T-helper 1 cell treated with Interleukin-12 subunit alpha and Interleukin-12 subunit beta and Interleukin-4 antibody, amounts not matched to agents 30 ng/mL and 1 ng/mL, for 36 hours (primary cell): Measurements from ENCODE around the gene LGALS9C. TPM values are rescaled to one million over a fixed set of nuclear protein-coding genes. Genes with fewer than 3 reads are reported as not detected.
"Not testable (repeated sequence)": the region's sequence is repeated elsewhere in the genome, so short reads cannot be mapped to it uniquely, and the experiment has no call there.

Source experiments
- intact Hi-C: fragments of 100-400 bp; cut with micrococcal nuclease; formaldehyde crosslinking; loops from one replicate; pipeline ENCODE4 v1.15.1; 2024
- total RNA-seq: library from RNA; stranded (reverse); gene quantifications from 2 replicates; pipeline ENCODE4 v1.2.3, GENCODE V29; 2022

LGALS9C gene
- total RNA-seq, 1 donor from 2014 or later = 0.64 TPM

DNA sequence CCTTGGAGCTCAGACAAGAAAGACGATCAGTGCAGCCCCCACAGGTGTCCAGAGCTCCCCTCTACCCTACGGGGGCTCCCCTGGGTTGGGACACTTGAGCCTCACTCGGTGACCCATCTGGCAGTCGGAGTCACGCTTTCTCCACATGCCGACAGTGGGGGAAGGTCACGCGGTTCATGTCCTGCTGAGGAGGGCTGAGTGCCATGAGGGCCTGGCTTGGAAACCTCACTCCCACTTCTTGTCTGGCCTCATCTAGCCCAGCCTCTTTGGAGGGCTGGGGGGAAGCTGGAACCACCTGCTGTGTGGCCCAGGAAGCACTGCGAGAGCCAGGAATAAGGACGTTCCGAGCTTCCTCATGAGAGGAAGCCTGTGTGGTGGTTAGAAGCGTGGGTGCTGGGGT lies 1.8 kb downstream of the LGALS9C start:
- intact Hi-C loops = not testable (repeated sequence)

DNA sequence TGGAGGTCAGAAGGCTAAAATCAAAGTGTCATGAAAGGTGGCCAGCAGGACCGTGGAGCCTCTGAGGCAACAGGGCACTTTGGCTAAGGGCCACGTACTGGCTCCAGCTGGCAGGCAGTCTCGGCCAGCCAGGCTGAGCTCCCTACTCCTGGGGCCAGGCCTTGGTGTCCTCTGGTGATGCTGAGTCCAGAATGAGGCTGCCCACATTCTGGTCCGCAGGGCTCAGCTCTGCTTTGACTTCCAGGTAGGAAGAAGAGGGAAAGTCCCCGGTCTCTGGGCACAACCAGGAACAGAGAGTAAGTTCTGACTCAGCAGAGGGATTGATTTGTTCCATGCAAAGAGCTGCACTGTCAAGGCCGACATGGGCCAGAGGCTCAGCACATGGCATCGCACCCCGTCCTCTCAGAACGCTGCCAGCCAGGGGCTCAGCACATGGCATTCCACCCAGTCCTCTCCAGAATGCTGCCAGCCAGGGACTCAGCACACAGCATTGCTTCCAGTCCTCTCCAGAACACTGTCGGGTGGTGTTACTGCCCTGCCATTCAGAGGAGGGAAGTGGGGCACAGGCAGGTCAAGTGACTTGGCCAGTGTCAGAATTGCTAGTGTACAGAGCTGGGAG lies 2.5 kb downstream of the LGALS9C start:
- intact Hi-C loops = not testable (repeated sequence)

DNA sequence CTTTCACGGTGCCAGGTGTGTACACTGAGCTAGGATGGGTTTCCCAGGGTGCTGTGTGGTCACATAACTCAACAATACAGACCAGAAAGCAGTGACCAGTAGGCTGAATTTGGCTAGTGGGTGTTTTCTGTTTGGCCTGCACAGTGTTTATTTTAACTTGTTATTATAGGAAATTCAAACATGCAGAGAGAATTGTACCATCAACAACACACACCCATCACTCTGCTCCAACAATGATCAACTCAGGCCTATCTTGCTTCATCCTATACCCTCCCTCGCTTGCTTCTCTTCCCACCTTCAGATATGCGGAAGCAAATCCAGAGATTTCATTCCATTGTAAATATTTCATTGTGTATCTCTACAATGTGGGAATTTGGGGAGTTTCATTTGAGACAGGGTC lies 5.2 kb downstream of the LGALS9C start:
- intact Hi-C loops = not testable (repeated sequence)

DNA sequence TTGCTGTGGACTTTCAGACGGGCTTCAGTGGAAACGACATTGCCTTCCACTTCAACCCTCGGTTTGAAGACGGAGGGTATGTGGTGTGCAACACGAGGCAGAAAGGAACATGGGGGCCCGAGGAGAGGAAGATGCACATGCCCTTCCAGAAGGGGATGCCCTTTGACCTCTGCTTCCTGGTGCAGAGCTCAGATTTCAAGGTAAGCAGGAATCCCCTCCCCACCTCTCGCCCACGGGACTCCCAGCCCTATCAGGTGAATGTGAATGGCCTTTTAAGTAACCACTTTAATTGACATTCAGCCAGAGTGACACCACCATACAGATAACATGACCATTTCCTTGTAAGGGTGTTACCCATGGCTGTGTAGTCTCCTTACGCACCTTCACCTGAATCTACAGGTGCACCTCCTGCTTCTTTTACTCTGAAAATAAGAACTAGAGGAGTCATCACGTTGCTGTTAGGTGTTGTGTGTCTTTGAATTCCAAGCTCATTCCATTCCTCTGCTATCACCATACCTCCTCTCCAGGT lies 9.4 kb downstream of the LGALS9C start:
- intact Hi-C loops = not testable (repeated sequence)

DNA sequence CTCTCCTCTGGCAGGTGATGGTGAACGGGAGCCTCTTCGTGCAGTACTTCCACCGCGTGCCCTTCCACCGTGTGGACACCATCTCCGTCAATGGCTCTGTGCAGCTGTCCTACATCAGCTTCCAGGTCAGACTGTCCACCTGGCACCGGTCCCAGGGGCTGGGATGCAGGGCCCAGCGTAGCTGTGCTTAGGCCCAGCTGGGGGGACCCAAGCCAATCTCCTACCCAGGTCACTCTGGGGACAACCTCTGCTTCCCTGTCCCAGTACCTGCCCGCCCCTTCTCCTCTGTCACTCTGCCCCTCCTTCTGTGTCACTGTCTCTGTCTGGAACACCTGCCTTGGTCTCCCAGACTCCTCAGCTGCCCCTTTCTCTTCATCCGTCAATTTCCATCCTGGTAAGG lies 11.0 kb downstream of the LGALS9C start:
- intact Hi-C loops = not testable (repeated sequence)

DNA sequence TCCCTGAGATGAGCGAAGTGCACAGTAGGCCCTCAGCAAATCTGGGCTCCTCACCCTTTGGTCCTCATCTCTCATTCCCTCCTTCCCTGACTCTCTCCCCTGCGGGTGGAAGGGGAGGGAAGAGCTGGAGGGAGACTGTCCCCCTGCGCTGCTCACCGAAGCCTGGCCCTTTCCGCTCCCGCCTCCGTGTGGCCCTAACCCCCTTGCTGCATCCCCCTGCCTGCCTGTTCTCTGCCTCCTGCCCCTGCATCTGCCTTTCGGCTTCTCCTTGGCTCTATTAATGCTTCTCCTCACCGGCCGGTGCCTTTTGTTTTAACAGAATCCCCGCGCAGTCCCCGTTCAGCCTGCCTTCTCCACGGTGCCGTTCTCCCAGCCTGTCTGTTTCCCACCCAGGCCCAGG lies 12.0 kb downstream of the LGALS9C start:
- intact Hi-C loops = not testable (repeated sequence)

DNA sequence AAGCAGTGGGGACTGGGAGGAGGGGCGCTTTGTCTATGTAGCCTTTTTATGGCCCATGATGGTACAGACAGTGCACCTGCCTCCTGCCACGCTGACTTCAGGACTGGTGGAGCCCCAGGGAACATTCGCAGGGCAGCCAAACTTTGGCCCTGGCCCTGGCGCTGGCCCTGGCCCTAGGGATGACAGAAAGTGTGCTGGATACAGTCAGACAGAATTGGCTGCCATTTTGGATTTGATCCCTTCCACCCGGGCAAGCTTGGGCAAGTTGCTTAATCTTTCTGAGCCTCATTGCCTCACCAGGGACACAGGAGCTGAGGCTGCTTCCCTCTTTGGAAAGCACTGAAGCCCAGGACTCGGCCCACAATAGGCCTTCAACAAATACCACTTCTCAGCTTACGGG lies 13.4 kb downstream of the LGALS9C start:
- intact Hi-C loops = not testable (repeated sequence)

DNA sequence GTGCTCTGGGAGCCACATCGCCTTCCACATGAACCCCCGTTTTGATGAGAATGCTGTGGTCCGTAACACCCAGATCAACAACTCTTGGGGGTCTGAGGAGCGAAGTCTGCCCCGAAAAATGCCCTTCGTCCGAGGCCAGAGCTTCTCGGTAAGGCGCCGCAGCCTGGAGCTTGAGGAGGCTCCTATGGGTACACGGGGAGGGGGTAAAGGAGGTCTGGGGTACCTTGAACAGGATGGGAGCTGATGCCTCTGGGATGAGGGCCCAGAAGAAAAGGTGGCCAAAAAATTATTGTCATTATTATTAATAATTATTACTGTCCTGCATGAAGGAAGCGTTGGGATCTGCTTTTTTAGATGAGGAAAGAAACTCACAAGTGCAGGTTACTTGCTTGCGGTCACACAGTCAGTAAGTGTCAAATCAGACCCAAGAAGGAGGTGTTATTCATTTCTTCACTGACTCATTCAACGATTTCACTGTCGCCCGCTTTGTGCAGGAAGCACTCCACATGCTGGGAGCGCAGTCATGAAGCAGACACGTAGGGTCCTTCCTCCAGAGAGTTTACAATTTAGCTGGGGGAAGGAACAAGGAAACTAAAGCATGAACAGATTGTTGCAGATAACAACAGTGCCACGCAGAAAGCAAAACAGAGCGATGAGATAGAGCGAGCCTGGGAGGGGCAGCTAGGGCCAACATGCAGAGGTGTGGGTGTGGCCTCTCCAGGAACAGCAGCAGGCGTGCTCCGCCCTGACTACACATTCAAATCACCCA lies 16.3 kb downstream of the LGALS9C start:
- intact Hi-C loops = not testable (repeated sequence)

DNA sequence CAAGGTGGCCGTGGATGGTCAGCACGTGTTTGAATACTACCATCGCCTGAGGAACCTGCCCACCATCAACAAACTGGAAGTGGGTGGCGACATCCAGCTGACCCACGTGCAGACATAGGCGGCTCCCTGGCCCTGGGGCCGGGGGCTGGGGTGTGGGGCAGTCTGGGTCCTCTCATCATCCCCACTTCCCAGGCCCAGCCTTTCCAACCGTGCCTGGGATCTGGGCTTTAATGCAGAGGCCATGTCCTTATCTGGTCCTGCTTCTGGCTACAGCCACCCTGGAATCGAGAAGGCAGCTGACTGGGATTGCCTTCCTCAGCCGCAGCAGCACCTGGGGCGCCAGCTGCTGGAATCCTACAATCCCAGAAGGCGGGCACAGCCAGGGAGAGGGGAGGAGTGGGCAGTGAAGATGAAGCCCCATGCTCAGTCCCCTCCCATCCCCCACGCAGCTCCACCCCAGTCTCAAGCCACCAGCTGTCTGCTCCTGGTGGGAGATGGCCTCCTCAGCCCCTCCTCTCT lies 17.7 kb downstream of the LGALS9C start:
- intact Hi-C loops = not testable (repeated sequence)

DNA sequence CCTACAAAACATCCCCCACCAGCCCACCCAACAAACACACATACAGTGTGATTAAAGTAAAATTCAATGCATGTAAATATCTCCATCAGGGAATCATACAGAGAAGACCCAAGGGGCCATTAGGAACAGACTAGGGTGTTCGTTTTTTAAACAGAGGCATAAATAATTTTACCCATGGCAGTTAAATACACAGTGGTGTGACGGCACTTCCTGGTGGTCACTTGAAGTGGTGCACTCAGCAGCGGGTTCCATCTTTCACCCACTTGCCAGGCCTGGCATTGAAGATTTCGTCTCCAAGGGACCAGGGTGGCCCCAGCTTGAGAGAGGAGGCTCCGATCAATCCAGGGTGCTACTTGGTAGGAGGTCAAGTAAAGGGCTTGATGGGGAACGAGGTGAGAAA lies 20.5 kb downstream of the LGALS9C start:
- intact Hi-C loops = not testable (repeated sequence)

DNA sequence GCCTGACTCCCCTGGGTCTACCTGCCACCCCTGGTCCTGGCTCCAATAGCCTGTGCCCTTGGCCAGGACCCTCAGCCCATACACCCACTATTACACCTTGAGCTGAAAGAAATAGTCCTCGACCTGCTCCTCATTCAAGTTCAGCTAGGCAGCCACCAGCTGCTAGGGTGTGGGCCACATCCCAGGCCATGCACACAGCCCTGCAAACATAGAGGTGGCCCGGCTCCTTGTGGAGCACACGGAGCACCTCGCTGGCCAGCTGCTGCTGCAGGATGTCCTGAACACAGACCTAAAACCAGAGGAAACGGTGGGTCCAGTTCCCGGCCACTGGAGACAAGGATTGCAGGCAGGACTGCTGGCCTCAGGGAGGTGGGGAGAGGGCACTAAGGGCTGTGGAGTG lies 22.5 kb downstream of the LGALS9C start:
- intact Hi-C loops = not testable (repeated sequence)

DNA sequence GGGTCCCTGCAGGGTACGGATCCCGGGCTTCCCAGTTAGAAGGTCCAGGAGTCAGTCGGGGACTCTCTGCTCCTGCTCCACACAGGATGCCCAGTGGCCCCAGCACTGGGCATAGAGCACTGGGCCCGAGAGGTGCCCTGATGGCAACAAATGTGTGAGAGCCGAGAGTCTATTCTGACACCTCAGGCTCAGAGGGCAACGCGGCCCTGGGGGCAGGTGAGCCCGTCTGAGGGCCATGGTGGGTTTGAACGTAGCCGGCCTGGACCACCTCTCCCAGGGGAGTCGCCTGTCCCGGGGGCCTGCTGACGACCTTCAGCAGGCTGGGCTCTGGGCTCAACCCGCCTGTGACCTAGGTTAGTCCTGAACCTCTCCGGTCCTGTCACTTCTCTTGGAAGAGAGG lies 23.2 kb downstream of the LGALS9C start:
- intact Hi-C loops = not testable (repeated sequence)

DNA sequence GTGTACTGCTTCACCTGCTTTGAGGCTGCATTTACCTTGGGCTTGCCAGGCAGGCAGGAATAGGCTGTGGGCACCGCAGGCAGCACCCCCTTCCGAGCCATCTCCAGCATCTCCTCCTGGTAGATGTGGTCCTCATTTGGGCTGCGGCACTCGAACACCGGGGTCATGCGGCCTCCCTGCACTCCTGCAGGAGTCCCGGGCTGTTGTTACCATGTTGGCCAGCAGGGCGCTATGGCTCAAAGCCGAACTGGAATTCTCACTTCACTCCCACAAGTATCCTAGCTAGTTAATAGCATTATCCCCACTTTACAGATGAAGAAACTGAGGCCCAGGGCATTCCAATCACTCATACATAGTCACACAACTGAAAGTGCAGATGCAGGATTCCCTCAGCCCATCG lies 23.7 kb downstream of the LGALS9C start:
- intact Hi-C loops = not testable (repeated sequence)

DNA sequence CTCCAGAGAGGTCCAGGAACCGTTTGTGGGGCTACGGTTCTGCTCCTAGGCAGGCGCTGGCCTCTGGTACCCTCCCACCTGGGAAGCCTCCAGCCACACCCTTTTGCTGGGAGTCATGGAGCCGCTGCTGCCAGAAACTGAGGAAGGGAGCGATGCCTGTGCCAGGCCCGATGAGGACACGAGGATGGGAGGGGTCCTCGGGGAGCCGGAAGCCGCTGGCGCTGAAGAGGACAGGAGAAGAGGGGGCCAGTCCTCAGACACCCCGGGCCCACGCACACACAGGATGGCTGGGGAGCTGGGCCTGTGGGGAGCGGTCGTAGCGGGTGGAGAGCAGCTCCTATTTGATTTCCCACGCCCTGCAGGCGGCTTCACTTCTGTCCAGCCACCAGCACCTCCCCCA lies 24.2 kb downstream of the LGALS9C start:
- intact Hi-C loops = not testable (repeated sequence)

DNA sequence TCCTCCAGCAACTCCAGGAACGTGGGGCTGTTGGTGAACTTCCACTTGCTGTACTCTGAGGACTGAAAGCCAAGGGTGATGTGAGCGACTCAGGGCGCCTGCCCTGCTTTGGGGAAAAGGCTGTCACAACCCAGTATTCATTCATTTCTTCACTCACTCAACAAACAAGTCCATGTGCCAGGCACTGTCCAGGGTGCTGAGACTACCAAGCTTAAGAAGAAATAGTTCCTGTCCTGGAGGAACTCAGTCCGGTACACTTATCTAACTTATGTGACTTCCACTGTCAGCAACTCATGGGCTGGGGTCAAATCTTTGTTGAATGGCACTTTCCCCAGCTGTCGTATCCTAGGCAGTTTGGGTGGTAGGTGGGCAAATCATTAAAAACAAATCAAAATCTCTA lies 26.6 kb downstream of the LGALS9C start:
- intact Hi-C loops = not testable (repeated sequence)

DNA sequence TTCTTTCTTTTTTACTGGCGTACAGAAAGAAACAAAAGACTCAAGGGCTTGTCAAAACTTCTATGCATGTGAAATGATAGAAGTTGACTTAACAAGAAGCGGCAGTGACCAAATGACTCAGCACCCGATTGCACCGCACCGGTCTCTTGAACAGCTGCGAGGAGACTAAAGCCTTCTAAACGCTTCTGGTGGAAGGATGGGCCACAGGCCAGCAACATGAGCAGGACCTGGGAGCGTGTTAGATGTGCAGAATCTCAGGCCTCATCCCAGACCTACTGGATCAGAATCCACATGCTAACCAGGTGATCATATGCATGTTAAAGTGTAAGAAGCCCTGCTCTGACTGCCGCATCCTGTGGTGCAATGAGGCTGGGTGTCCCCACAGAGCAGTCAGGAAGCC lies 31.1 kb downstream of the LGALS9C start:
- intact Hi-C loops = not testable (repeated sequence)

DNA sequence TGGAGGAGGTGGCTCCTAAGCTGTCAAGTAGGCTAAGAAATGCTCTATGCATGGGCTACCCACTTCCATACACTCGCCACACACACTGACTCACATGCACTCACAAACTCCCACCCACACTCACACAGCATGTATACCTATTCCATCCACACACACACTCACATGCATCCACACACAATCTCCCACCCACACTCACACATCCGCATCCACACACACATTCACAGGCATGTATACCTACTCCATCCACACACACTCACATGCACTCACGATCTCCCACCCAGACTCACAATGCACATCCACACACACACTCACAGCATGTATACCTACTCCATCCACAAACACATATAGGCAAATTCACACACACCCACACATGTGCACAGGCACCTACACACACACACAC lies 32.1 kb downstream of the LGALS9C start:
- intact Hi-C loops = not testable (repeated sequence)

DNA sequence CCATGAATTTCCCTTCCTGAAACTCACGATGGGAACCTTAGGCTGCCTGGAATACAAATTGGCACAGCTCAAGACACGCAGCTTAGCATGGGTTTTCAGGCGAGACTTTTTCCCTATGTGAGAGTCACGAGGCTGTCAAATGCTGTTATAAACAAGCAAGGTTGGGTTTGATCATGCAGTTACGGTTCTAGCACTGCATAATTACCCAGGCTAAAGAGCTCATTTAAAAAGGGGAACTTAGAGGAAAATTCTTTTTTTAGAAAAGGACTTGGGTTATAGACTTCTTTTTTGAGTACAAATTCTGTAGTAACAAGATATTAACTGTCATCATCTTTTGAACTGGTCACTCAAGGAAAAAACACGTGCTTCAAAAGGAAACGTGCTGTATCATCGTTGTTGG lies 44.5 kb downstream of the LGALS9C start:
- intact Hi-C loops = not testable (repeated sequence)

DNA sequence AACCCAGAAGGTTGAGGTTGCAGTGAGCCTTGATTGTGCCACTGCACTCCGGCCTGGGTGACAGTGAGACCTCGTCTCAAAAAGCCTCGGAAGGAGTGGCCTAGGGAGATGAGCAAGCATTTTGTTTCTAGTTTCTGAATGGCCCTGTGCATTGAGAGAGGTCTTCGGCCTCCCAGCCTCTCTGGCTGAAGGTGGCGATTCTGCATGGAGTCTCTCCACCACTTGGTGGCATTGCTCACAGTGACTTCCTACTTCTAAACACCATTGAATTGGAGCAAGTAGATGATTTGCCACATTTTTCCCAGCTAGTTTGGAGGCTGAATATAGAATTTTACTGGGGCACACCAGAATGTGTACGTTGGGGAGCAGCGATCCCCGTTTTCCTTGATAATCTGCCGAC lies 48.4 kb downstream of the LGALS9C start:
- intact Hi-C loops = not testable (repeated sequence)

DNA sequence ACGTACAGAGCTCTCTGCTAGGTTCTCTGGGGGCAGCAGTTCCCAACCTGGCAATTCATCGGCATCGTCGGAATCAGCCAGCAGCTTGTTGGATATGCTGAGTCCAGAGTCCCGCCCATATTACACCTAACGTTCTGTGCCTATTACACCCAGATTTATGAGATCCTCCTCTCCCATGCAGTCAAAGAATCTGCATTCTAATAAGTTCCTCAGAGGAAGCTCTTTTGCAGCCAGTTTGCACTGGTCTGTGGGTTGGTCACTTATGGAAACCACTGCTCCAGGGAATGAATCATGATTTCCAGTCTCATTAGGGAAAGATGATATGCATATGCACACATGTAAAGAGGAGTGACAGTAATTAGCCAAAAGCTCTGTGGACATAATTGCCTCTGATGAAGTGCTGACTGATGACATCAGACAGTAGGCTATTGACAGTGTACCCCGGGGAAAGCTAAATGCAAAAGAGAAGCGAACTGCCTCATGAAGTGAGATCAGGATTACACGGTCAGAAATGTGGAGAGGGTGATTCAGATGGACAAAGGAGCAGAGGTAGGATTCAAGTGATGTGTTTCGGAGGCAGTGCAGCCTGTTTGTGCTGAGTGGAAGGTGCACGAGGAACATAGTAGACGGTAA lies 49.7 kb downstream of the LGALS9C start:
- intact Hi-C loops = not testable (repeated sequence)

DNA sequence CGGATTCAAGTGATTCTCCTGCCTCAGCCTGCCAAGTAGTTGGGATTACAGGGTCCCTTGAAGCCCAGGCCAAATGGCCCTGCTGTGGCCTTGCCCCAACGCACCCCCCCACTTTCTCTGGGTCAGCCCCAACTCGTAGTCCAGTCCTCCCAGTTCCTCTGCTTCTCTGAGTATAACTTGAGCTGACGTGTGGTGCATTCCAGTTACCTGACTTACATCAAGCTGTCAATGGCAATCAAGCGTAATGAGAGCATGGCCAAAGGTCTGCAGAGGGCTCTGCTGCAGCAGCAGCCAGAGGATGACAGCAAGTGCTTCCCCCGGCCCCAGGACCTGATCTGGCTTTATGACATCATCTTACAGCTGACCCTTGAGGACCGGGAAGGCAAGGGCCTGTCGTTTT lies 50.8 kb downstream of the LGALS9C start:
- intact Hi-C loops = not testable (repeated sequence)

DNA sequence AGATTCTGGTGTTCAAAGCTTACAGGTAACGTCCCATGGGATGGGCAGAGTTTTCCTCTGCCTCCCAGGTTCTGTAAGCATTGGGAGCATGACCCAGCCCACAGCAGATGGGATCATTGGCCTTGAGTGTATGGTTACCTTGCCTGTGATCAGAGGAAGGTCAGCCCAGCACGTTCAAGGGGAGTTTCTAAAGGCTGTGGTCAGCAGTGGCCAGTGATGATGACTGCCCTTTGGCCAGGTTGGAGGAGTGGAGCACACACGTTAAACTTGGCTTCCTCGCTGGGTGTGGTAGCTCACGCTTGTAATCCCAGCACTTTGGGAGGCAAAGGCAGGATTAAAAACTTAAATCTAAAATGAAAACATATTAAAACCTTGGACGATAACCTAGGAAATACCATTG lies 51.8 kb downstream of the LGALS9C start:
- intact Hi-C loops = not testable (repeated sequence)
